ENCODE data around the gene GABPB2. TPM values are rescaled to one million over a fixed set of nuclear protein-coding genes. Genes with fewer than 3 reads are reported as not detected.

The GABPB2 gene
- total and polyA plus RNA-seq, 2 experiments from 2014 or later = 1.1 to 2.6 TPM

GRCh38 chr1:151065089-151065645 is 5.4 kb upstream of the GABPB2 start:
- peaks cover 15% of the 10 kb centered on the region for H3K4me1 ChIP-seq (ENCODE audit: insufficient read depth)
- H3K4me3 ChIP-seq = no peak overlapping the region
- H3K27me3 Mint-ChIP-seq (ENCODE audit: insufficient read depth, low read depth, poor library complexity) = peaks cover 7% of the 10 kb centered on the region
- no peaks in the 10 kb centered on the region for H3K9me2 ChIP-seq (ENCODE audit: insufficient read depth)
- no peak overlapping the region for H3K4me3 Mint-ChIP-seq
- H3F3A ChIP-seq (replicated peaks; ENCODE audit: low read depth) = peaks cover 29% of the 10 kb centered on the region
- TF ChIP-seq EZH2phosphoT487 (IDR thresholded peaks at IDR 0.05; ENCODE audit: unreplicated experiment) (no peak), JUNB (IDR thresholded peaks at IDR 0.05; ENCODE audit: unreplicated experiment) (no peak), REST (IDR thresholded peaks at IDR 0.05; ENCODE audit: unreplicated experiment) (no peak), STAT1 (IDR thresholded peaks at IDR 0.05; ENCODE audit: unreplicated experiment) (no peak), CREB1 (CRISPR knock-in tag; IDR thresholded peaks at IDR 0.05; ENCODE audit: low read depth) (no peak), ZNF114 (CRISPR knock-in tag; IDR thresholded peaks at IDR 0.05) (no peak), EZH2 (IDR thresholded peaks at IDR 0.05; ENCODE audit: low read depth, unreplicated experiment) (no peak), ZNF462 (CRISPR knock-in tag; IDR thresholded peaks at IDR 0.05) (no peak), NANOG (IDR thresholded peaks at IDR 0.05; ENCODE audit: borderline replicate concordance) (no peak), ZNF331 (CRISPR knock-in tag; IDR thresholded peaks at IDR 0.05; ENCODE audit: low read depth) (no peak), POLR2AphosphoS5 (IDR thresholded peaks at IDR 0.05; ENCODE audit: low read depth) (no peak)
- TF ChIP-seq, protein P1, sequence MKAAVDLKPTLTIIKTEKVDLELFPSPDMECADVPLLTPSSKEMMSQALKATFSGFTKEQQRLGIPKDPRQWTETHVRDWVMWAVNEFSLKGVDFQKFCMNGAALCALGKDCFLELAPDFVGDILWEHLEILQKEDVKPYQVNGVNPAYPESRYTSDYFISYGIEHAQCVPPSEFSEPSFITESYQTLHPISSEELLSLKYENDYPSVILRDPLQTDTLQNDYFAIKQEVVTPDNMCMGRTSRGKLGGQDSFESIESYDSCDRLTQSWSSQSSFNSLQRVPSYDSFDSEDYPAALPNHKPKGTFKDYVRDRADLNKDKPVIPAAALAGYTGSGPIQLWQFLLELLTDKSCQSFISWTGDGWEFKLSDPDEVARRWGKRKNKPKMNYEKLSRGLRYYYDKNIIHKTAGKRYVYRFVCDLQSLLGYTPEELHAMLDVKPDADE (IDR thresholded peaks at IDR 0.05) = no peak
- TF ChIP-seq, protein P2, sequence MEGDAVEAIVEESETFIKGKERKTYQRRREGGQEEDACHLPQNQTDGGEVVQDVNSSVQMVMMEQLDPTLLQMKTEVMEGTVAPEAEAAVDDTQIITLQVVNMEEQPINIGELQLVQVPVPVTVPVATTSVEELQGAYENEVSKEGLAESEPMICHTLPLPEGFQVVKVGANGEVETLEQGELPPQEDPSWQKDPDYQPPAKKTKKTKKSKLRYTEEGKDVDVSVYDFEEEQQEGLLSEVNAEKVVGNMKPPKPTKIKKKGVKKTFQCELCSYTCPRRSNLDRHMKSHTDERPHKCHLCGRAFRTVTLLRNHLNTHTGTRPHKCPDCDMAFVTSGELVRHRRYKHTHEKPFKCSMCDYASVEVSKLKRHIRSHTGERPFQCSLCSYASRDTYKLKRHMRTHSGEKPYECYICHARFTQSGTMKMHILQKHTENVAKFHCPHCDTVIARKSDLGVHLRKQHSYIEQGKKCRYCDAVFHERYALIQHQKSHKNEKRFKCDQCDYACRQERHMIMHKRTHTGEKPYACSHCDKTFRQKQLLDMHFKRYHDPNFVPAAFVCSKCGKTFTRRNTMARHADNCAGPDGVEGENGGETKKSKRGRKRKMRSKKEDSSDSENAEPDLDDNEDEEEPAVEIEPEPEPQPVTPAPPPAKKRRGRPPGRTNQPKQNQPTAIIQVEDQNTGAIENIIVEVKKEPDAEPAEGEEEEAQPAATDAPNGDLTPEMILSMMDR (conservative IDR thresholded peaks at IDR 0.05; ENCODE audit: low read depth in 2 of 2) = no peak
- H2AFZ ChIP-seq = no peak overlapping the region
- H3K4me1 Mint-ChIP-seq = peaks cover 26% of the 10 kb centered on the region
- DNase-seq (ENCODE audit: low spot score) = no peak
- H3K27me3 ChIP-seq (ENCODE audit: insufficient read depth) = no peaks in the 10 kb centered on the region
- no peaks in the 10 kb centered on the region for H4K20me1 ChIP-seq (replicated peaks; ENCODE audit: insufficient read depth)
- peaks cover 34% of the 10 kb centered on the region for H3K36me3 Mint-ChIP-seq (ENCODE audit: low read depth)
- no peak overlapping the region for H3K27ac ChIP-seq (ENCODE audit: low read depth)
- H3K36me3 ChIP-seq (ENCODE audit: insufficient read depth) = no peaks in the 10 kb centered on the region
- H3K4me2 ChIP-seq = no peak overlapping the region
- ATAC-seq = no peak
- no peak overlapping the region; the same call in 1 of the 2 replicates for H3K27ac Mint-ChIP-seq
- H3K79me2 ChIP-seq (replicated peaks; ENCODE audit: insufficient read depth) = peaks cover 57% of the 10 kb centered on the region
- no peaks in the 10 kb centered on the region for H3K9me3 Mint-ChIP-seq

All from GM23338 (cell line).